Astrocyte of the spinal cord (primary cell): Measurements from ENCODE around the gene NRXN3.

ENCODE experiments used
- DNase-seq: peaks from one replicate; pipeline ENCODE4 v3.0.0; 2011; ENCODE audit warnings: low read depth, low spot score
- H3K4me3 ChIP-seq: 2 replicates; pipeline ENCODE4 v1.5.1; 2011; ENCODE audit warnings: low read depth, mild to moderate bottlenecking, low read length, moderate library complexity
- in situ Hi-C: cut with HindIII; loops from 2 replicates; pipeline ENCODE4 v1.10.0; 2017; ENCODE audit warnings: low sequenced_read_pairs
- TF ChIP-seq, protein P1 (sequence below): IDR thresholded peaks from 2 replicates; pipeline ENCODE4 v1.5.1; 2012; ENCODE audit warnings: low read depth, mild to moderate bottlenecking, low read length, inconsistent platforms

Gene NRXN3

DNA sequence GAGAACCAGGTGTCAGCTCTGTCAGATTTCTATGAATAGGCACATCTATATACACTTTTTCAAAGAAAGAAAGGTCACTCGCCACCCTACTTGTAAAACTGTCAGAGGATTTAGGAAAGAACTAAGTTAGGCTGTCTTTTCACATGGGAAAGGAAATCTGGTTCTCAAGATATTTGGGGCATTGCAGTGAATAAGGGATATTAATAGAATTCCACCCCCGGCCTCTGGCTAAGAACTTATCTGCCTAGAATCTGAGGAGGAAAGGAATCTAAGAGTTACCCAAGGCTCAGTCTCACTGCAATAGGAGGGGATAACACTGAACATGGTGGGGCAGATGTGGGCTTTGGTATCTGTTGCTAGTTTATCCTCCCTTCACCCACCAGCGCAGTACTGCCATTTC lies 677.6 kb downstream of the NRXN3 start:
- no peak for DNase-seq
- TF ChIP-seq, protein P1, sequence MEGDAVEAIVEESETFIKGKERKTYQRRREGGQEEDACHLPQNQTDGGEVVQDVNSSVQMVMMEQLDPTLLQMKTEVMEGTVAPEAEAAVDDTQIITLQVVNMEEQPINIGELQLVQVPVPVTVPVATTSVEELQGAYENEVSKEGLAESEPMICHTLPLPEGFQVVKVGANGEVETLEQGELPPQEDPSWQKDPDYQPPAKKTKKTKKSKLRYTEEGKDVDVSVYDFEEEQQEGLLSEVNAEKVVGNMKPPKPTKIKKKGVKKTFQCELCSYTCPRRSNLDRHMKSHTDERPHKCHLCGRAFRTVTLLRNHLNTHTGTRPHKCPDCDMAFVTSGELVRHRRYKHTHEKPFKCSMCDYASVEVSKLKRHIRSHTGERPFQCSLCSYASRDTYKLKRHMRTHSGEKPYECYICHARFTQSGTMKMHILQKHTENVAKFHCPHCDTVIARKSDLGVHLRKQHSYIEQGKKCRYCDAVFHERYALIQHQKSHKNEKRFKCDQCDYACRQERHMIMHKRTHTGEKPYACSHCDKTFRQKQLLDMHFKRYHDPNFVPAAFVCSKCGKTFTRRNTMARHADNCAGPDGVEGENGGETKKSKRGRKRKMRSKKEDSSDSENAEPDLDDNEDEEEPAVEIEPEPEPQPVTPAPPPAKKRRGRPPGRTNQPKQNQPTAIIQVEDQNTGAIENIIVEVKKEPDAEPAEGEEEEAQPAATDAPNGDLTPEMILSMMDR: no peak
- in situ Hi-C loops: no loop called here
- H3K4me3 ChIP-seq: no peak overlapping the region

DNA sequence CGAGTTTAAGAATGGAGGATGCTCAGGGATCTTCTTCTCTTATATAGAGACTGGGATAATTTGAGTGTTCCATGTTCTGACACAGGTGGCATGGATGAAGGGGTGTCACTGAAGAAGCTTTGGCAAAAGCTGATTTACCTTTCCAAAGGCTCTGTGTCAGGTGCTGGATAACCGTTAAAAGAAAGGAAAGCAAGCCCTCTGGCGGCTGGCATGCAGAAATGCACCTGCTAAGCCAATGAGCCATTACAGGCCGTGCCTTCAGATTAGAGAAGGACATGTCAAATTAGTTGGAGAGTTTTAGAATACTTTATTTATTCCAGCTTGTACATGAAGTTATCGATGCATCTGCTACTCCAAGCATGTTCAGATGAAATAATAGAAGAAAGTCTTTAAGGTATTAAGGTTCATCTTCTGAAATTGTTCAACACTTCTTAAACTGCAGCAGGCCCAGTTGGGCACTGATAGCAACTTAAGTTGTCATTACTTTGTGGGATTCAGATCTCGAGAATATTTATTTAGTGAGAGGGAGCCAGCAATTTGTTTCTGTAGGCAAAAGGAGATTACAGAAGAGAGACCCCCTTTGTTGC lies 678.2 kb downstream of the NRXN3 start:
- in situ Hi-C loops: no loop called here
- peak; percentile 30 for DNase-seq
- TF ChIP-seq, protein P1: peak; percentile 91
- no peak overlapping the region for H3K4me3 ChIP-seq

DNA sequence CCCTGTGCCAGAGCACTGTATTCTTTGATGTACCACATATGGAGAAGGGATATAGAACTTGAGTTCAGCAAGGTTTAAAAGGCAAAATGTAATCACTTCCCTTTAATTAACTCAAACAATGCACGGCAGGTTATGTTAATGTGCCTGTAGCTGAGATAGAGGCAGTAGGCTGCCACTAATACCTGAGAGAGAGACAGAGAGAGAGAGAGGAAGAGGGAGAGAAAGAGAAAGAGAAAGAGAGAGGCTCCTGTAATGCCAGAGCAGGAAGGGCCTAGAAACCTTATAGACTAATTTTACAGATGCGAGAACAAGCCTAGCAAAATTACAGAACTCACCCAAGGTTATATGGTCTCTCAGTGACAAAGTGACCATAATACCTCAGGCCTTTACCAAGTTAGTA lies 679.8 kb downstream of the NRXN3 start:
- no peak for DNase-seq
- in situ Hi-C loops: no loop called here
- no peak overlapping the region for H3K4me3 ChIP-seq
- TF ChIP-seq, protein P1: no peak

DNA sequence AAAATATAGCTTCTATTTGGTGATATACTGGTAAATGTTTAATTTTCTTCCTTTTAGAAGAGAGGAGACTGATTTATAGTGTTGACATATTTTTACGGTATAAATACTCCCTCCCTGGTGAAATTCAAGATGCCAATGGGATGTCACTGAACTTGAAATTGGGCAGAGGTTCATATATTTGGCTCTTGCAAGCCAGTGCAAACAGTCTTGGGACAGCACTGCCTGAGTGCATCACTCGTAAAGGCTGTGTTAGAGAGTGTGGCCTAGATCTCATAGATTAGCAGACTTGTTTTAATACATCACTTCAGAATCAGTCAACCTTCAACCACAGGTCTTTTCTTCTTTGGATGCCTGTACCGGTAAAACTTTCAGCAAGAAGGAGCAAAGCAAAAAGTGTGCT lies 681.0 kb downstream of the NRXN3 start:
- H3K4me3 ChIP-seq: no peak overlapping the region
- TF ChIP-seq, protein P1: no peak
- in situ Hi-C loops: no loop called here
- no peak for DNase-seq

DNA sequence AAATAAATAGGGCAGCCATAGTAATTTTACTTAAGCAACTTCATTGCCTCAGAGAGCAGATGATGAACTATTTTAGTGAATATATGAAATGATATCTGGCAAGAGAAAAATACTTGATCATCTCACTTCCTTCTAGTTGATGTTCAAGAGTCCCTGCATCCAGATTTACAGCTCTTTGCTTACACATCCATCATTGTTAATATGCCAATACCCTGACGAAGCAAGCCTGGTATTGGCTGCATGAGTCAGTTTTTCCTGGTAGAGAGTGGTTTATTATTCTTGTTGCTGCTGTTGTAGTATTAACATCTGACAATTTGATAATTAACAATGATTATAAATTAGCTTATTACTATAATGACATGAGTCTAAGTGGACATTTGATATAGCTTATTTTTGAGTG lies 681.9 kb downstream of the NRXN3 start:
- H3K4me3 ChIP-seq: no peak overlapping the region
- in situ Hi-C loops: no loop called here
- TF ChIP-seq, protein P1: no peak
- no peak for DNase-seq

DNA sequence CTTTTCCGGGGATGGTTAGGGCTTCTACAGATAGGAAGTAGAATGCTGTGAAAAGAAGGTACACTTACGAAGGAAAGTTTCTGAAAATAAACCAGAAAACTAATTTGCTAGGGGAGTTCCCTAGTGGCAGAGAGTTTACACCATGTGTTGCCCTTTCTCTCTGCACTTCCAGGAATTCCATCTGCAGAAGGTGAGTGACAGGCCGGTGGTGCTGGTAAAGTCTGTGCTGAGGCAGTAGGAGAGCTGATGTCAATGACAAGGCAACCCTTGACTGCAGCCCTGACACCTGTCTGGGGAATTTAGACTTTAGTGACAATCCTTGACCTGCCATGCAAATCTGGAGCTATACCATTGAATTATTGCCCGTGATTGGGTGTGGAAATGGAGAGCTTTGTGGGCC lies 687.8 kb downstream of the NRXN3 start:
- TF ChIP-seq, protein P1: no peak
- in situ Hi-C loops: no loop called here
- H3K4me3 ChIP-seq: no peak overlapping the region
- DNase-seq: no peak

DNA sequence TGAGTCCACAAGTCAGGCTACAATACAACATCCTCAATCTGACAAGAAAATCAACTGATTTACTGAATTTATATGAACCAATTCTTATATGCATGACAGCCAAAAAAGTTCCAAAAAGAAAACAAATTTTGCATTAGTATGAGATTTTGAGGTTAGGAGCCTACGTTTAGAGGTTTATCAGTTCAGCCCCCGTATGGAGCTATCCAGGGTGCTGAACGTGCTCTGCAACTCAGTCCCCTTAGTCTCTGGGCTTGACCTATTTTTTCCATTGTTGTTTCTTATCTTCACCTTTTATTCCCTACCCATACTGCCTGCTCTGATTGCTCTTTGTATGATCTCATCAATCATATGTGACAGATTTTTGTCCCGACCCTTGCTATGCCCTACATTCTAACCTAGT lies 693.0 kb downstream of the NRXN3 start:
- DNase-seq: peak; percentile 40
- no peak overlapping the region for H3K4me3 ChIP-seq
- TF ChIP-seq, protein P1: no peak
- in situ Hi-C loops: no loop called here
